ENCODE results near the gene CEP350.

The CEP350 gene

DNA sequence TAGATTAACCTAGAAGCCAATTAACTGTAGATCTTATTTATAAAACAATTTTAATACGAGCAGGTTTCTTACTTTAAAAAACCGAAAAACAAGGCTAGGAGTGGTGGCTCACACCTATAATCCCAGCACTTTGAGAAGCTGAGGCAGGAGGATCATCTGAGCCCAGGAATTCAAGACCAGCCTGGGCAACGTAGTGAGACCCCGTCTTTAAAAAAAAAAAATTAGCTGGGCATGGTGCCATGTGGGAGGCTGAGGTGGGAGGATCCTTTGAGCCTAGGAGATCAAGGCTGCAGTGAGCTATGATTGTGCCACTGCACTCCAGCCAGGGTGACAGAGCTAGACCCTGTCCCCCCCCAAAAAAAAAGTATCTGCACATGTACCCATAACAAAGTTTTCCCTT is 110.8 kb downstream of the CEP350 start:
- no peak for DNase-seq (ENCODE audit: low read depth)

DNA sequence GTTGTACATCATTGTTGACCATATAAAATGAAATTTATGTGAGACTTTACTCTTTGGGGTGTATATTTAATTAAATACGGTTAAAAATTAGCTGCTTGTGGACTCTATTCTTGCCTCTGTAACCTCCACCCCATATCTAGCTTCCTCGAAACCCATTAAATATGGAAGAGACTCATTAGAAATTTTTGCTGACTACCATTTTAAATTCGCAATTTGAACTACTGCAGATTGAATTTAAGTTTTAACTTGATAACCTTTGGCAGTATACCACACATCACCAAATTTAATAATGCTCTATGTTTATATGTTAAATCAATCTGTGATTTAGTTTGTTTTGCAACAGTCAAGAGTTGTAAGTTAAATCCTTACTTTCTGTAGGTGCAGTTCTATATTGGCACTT is 111.5 kb downstream of the CEP350 start:
- DNase-seq (ENCODE audit: low read depth), result no peak

DNA sequence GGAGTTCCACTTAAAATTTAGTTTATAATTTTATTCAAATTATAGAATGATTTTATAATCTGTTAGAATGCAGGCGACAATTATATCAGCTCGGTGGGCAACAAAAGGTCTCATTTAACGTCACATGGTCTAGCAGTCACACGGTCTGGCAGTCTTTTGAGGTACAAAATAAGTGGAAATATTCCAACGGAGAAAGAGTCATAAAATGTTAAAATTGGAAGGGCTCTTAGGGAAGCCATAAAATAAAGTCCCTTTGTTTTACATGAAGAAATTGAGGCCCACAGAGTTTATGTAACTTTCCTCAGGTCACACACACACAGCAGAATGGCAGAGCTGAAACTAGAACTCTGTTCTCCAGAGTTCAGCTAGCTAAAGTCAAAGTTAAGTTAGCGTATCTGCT is 115.7 kb downstream of the CEP350 start:
- DNase-seq (ENCODE audit: low read depth), result no peak

DNA sequence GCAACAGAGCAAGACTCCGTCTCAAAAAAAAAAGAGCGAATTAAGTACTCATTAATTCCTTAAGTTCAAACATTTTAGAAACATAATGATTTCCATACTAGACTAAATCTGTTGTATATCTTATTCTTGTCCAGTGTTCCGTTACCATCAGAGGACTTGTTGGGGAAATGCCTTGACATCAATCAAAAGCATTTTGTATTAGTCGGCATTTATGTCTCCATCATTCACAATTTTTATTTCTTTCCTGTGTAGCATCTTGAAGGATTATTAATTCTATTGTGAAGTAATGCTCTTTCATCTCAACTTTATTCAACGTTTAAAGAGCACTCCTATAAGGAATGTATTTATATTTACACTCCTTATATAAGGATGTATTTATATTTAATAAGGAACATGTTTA is 117.1 kb downstream of the CEP350 start:
- no peak for DNase-seq (ENCODE audit: low read depth)

DNA sequence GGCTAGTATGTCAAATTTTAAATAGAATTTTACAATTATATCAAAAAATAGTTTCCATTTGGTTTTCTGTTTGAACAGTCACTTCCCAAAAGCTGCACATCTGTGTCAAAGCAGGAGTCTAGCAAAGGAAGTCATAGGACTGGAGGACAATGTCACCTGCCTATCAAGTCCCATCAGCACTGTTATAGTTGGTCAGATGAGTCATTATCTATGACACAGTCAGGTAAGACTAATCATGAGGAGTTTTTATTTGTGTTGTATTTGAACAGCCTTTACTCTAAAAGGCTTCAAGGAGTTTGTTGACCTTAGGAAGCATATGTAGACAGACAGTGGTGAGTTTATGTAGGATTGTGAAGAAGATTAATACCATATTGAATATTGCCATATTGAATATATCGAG is 125.8 kb downstream of the CEP350 start:
- DNase-seq (ENCODE audit: low read depth), result no peak

DNA sequence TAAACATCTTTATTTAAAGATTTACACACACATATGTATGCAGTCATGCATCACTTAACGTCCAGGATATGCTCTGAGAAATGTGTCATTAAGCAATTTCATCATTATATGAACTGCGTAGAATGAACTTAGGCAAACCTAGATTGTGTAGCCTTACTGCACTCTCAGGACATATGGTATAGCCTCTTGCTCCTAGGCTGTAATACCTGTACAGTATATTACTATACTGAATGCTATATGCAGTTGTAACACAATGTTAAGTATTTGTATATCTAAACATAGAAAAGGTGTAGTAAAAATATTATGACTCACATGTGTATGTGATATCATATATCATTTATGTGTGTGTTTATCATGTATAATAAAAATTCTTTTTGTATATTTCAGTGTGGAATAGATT is 126.9 kb downstream of the CEP350 start:
- no peak for DNase-seq (ENCODE audit: low read depth)

DNA sequence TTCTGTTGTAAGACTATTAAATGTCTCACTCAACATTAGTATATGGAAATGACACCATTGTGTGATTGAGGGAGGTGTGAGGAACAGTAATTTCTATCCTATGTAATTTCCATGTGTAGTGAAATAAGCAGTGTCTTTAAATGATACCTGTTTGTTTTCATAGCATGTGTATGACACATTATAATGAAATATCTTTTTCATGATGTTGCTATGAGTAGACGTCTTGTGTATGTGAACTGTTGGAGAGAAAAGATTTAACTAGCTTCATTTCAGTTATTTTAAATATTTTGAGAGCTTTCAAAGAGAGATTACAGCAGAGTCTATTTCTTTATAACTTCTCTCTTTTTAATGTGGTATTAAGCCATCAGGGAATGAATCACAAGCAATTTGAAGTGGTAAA is 128.6 kb downstream of the CEP350 start:
- DNase-seq (ENCODE audit: low read depth), result no peak

DNA sequence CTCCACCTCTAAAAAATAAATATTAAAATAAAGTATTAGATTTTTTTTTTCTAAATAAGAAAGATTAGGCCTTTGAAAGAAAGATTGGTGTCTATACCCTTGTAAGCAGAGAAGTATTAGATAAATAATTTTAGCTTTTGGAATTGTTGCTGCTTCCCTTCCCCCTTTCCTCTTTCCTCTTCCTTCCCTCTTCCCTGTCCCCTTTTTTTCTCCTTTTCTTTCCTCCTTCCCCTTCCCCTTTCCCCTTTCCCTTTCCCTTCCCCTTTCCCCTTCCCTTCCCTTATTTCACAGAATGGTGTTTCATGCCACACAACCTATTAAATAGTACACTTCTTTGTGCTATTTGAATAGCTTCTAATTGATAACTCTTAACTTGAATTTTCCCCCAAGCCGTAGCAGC is 130.3 kb downstream of the CEP350 start:
- DNase-seq (ENCODE audit: low read depth), result no peak

DNA sequence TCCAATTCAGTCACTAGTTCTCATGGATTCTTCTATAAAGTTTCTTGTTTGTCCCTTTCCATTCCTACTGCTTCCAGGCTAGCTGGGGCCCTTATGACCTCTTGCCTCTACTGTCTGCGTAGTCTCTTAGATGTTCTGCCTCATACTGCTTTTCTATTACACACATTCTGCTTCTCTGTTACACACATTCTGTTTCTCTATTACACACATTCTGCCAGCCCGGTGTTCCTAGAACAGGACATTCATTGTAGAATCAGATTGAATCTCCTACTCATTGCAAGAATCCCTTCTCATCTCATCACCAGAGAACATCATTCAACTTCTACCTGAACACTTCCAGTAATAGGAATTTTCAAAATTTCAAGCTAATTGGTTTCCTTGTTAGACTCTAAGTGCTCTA is 130.7 kb downstream of the CEP350 start:
- no peak for DNase-seq (ENCODE audit: low read depth)

DNA sequence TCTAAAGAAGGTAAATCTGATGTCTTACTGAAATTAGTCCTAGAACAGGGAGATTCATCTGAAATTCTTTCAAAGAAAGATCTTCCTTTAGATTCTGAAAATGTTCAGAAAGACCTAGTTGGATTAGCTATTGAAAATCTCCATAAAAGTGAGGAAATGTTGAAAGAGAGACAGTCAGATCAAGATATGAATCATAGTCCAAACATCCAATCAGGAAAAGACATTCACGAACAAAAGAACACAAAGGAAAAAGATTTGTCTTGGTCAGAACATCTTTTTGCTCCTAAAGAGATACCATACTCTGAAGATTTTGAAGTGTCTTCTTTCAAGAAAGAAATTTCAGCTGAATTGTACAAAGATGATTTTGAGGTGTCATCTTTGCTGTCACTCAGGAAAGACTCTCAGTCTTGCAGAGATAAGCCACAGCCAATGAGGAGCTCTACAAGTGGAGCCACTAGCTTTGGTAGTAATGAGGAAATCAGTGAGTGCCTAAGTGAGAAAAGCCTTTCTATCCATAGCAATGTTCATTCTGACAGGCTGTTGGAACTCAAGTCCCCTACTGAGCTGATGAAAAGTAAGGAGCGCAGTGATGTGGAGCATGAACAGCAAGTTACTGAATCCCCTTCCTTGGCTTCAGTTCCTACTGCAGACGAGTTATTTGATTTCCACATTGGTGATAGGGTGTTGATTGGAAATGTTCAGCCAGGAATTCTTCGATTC is 138.5 kb downstream of the CEP350 start:
- no peak for DNase-seq (ENCODE audit: low read depth)

DNA sequence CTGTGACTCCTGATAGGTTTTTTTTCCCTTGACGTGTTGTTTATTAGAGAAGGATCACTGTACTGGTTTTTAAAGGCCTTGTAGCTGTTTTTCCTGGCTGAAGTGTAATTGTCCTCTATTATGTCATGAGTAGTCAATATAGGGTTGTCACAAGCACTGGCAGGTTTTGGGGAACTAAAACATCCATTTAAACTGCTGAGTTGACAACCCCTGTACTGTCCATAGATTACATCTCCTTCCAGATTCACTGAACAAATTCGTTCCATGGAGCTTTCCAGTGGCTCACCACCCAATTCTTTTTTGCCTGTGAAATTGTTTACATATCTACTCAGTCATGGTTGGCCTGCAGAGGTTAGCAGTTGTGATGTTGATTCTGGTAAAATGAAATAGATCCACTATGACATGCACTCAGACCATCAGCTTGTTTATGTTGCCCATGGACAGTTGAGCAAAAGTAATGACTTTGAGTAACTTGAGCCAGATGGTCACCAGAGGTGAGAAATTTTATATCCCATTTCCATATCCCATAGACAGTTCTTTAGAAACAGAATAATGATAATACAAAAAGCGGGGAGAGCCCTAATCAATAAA is 140.2 kb downstream of the CEP350 start:
- no peak for DNase-seq (ENCODE audit: low read depth)

DNA sequence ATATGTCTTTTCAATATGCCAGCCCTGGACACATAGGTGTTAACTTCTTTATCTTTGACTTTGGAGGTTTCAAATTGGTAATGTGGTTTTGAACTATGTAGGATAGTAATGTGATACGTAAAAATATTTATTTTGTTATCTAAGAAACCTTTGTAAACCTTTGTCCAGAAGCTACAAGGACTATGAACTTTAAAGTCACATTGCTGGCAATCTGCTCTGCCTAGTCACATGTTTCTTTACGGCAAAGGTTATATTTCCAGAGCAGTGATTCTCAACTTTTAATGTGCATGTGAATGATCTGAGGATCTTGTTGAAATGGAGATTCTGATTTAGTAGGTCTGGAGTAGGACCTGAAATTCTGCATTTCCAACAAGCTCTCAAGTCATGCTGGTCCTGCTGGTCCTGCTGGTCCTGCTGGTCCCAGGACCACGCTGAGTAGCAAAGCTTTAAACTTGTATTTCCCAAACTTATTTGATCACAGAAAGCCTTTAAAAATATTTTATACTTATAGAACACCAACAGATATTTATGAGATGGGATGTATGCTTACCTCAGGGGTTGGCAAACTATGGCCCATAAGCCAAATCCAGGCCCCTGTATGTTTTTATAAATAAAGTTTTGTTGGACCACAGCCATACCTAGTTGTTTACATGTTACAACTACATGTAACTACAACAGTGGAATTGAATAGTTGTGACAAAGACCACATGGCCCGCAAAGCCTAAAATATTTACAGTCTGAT is 142.1 kb downstream of the CEP350 start:
- no peak for DNase-seq (ENCODE audit: low read depth)

DNA sequence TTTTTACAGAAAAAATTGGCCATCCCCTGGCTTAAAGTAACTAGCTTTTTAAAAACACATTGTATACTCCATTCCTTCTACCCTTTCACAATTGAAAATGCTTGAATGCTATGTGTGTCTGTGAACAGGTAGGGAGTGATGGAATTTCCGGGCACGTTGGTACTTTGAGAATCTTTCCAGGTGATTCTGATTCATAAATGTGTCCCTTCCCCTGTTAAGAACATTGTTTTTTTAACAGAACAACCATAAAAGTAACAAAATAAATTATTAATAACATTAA is 142.7 kb downstream of the CEP350 start:
- DNase-seq (ENCODE audit: low read depth), result no peak

DNA sequence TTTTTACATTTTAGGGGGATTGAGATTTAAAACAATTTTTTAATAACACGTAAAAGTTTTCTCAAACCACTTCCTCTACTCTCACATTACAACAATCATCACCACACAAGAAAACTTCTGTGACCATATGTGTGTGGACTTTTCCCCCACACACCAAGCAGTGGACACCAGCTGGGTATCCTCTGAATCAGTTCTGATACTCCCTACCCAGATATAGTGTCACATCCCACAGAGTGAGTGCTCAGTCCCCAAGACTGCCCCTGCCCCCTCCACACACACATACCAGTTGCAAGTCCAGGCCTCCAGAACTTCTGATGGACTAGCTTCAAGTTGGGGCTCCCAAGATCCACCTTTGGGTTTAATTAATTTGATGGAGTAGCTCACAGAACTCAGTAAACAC is 146.8 kb downstream of the CEP350 start:
- DNase-seq (ENCODE audit: low read depth), result no peak

DNA sequence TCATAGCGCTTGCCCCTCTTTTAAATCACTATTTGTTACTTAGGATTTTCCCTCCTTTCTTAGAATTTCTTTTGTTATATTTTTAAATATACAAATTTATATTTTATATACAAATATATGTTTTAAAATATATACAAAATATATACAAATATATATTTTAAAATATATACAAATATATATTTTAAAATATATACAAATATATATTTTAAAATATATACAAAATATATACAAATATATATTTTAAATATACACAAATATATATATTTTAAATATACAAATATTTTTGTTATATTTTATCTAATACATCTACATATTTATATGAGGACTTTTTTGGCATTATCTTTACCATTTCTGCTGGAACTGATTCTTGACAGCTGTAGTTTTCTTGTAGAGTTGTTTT is 149.2 kb downstream of the CEP350 start:
- no peak for DNase-seq (ENCODE audit: low read depth)

DNA sequence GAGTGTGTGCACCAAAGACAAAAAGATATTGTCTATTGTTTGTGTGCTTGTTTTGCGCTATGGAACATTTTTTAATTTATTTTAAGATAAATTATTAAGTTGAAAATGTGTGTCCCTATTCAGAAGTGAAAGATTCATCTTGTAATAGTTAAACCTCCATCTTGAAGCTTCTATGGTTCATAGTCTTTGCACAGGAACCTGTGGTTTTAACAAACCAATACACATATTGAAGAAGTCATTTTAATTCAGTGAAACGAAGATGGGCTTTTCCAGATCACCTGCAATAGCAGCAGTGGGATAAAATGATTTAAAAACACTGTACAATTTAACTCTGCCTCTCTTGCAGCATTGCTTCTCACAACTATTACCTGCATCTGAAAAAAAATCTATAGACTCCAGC is 157.5 kb downstream of the CEP350 start:
- no peak for DNase-seq (ENCODE audit: low read depth)

DNA sequence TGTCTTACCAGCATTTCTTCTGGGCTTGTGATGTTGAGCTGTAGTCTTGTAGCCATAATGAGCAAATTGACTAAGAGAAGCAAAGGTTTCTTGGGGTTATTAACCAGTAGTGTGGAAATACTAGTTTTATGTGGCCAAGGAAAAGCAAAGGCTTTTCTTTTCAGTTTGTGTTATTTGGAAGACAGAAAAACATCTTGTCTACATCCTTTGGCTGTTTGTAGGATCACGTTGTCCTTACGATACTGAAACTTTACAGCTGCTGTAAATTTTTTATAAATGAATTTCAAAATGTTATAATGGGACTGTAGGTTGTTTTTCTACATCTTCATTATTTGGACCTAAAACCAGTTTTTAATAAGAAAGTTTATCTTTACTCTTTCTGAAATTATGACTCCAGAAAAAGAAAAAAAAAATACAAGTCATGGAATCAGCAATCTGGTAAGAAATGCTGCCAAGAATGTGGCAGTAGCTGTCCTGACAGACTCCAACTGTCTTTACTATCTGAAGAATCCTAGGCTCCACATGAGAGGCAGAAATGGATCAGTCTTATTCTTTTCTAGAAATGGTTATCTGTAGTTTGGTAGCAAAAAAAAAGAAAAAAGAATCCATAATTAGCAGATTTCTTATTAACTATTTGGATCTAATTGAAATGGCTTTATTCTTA is 158.5 kb downstream of the CEP350 start:
- DNase-seq (ENCODE audit: low read depth), result no peak

DNA sequence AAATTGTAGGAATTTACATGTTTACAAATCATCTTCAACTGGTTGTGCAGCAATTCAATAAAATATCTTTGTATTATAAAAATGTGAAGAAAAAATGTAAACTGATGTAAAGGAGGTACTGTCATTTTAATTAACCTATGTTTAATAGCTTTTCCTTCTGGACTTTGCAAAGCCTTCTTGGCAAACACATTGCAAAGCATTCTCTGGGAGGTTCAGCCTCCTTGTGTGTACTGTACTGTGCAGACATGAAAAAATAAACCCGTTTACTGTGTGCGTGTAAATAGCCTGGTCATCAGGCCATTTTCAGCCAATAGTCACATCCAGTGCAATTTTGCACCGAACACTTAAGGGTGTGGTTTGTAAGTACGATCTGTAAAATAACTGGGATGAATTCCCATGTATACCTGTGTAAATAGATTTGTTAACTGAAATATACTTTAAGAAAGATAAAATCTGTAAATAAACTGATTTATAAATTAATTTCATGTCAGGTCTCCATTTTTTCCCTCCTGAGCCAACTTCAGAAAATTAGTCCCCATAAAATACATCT is 159.9 kb downstream of the CEP350 start:
- no peak for DNase-seq (ENCODE audit: low read depth)

DNA sequence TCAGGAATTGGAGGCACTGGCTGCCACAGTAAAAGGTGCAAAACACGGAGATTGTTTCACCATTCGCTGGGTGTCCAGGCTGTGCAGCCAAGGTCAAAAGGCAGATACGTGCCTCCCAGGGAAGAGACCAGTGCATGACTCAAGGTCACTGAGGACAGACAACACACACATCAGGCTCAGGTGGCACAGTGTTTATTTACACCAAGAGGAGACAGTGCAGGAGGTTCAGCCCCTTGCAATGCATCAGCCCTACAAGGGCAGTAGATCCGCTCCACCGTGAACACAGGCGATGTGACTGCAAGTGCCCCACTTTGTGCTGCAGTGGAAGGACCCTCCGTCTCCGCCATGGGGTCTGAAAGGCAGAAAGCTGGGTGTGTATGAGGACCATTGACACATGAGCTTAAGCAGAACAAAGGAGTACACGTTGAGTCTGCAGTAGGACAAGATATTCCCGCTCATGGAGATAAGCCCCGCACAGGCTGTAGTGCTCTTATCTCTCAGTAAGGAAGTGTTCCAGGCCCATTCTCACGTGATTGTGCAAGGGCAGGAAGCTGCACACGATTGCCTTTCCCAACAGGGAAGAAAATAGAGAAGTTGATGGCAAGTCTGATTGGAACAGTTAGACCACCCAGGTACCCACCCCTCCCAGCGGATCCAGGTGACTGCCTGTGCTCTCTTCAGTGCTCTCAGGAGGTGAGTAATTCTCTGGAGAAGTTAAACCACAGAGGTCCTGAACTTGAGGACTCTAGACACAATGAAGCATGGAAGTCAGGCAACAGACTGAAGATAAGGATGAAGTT is 162.6 kb downstream of the CEP350 start:
- DNase-seq (ENCODE audit: low read depth), result no peak

DNA sequence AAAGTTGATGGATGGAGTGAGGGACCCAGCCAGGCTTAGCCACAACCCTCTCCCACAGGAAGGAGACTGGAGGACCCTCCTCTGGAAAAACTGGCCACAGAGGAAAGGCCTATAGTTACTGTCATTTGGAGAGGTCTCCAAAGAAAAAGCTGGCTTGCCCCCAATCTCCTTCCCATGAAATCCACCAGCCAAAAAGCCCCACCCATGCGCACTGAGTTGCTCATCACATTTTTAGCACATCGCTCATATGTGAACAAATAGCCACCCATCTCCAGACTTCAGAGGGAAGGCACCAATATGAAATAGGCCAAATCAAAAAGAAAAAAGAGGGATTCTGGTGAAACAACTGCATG is 163.1 kb downstream of the CEP350 start:
- no peak for DNase-seq (ENCODE audit: low read depth)

DNA sequence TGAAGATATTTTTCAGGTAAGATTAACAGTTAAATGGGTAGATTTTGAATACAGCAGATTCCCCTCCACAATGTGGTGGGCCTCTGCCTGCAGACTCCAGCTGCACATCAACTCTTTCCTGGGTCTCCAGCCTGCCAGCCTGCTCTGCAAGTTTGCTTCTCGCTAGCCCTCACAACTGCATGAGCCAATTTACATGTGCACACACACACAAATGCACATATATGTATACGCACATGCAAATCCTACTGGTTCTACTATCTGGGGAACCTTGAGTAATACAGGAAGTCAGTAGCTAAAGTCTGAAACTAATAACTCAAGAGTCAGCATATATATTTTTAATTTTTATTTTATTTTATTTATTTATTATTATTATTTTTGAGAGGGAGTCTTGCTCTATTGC is 165.2 kb downstream of the CEP350 start:
- DNase-seq (ENCODE audit: low read depth), result no peak

DNA sequence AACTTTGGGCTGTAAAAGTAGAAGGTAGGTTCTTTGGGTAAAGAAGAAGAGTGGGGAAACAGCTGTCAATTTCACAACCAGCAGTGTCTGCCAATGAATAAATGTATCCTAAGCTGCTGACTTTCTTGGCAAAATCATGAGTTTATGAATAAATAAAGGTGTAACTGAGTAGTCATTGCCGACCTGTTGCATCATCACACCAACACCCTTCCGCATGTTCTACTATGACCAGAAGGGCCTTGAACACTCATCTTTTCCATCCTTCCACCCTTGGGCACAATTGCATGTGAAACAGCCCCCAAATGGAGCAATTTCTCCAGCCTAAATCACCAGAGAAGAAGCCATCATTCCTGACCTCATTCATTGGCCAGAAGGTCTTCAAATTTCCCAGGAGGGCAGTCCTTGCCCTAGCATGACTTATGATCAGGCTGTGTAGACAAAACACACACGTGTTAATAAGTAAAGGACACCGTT is 168.9 kb downstream of the CEP350 start:
- DNase-seq (ENCODE audit: low read depth), result no peak

Measured in stimulated activated CD8-positive, alpha-beta memory T cell treated with anti-CD3 and anti-CD28 coated beads, Interleukin-12 subunit alpha, Interleukin-12 subunit beta, amount 100 ng/mL, for 1 hour (primary cell).